Inflammatory macrophage treated with lipopolysaccharide for 4 hours (primary cell): ENCODE measurements around the gene TAC4.
A peak's percentile ranks its signal among the peaks of the same experiment; 100 is the strongest.

Experiments used
- DNase-seq: peaks from one replicate; pipeline ENCODE4 v3.0.0-alpha.2; 2020

Gene TAC4, protein sequence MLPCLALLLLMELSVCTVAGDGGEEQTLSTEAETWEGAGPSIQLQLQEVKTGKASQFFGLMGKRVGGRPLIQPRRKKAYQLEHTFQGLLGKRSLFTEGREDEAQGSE

DNA sequence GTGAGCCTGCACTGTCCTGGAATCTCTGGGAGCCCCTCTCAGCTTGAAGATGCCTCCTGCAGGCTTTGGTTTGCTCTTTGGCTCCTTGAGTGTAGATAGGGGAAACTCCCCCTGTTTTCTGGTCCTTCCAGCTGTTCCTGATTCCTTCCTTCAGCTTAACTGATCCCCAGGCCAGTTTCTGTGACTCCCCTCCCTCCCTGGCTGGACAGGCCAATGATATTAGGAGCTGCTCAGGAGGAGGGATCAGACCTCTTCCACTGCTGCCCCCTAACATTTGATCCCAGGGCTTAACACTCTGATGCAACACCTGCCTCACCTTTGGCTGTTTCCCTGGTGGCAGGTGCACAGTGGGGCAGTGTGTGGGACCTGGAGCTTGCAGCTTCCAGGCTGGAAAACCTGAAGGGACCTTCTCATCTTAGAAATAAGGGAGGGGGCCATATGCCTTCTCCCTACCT is at the start of gene TAC4:
TSS of gene TAC4 (minus strand) at position 51 of the 455 bp plus-strand sequence. CDS start 52 bp downstream, outside the sequence.
- DNase-seq, result no peak

DNA sequence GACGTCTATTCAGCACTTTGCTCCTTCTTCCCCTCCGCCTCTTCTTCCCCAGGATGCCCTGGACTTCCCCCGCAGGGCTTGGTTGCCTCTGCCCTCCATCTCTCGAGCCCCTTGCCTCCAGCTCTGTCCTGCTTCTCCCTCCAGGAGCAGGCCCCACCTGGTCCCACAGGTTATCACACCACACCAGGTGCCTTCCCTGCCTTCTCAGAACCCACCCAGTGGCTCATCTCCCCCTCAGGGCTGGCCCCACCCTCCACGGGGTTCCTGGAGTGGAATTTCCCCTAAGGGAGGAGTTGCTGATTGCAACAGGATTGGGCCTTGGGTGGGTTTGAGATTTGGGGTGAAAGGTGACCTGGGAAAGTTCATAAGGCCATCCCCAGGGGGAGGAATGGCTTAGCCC is 49.0 kb upstream of the TAC4 start:
- no peak for DNase-seq

DNA sequence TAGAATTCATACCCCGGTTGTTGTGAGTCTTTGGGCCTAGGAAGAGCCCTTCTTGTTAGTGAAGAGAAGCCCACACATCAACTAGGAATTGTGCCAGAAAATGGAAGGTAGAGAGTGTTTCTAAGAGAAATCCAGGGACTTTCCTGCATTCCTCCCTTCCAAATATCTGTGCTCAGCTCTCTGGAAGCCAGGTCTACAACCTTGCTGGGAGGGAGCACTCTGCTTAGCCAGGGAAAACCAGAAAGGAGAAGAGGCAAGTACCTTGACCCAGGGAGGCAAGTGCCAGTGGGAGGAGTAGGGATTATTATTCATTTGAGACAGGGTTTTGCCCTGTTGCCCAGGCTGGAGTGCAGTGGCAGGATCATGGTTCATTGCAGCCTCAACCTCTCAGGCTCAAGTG is 48.4 kb upstream of the TAC4 start:
- DNase-seq, result no peak

DNA sequence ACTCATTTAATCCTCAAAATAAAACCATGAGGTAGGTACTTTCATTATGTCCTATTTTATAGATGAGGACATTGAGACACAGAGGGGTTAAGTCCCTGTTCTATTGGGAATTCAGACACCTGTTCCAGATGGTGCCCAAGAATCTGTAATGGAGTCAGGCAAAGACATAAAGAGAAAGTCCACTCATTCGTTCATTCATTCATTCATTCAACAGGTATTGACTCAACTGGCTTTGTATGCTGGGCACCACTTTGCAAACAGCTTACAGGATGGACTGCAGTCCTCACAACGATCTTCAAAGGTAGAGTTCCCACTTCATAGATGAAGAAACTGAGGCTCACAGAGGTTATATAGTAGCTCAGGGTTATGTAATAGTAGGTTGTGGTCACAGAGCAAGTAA is 47.9 kb upstream of the TAC4 start:
- no peak for DNase-seq

DNA sequence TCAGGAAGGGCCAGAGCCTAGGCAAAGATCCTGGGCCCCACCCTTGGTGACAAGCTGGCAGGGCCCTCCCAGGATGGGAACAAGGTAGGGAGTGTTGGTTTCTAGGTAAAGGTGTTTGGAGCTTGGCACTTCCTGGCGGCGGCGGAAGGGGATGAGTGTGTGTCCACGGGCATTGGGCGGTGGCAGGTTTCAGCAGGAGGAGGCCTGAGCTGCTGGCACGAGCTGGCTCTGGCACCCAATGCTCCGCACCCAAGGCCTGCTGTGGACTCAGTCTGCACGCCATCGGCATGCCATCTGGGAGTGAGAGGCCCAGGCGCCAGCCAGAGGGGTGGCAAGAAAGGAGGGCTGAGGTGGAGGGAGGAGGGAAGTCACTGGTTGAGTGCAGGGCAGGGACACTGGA is 46.9 kb upstream of the TAC4 start:
- no peak for DNase-seq

DNA sequence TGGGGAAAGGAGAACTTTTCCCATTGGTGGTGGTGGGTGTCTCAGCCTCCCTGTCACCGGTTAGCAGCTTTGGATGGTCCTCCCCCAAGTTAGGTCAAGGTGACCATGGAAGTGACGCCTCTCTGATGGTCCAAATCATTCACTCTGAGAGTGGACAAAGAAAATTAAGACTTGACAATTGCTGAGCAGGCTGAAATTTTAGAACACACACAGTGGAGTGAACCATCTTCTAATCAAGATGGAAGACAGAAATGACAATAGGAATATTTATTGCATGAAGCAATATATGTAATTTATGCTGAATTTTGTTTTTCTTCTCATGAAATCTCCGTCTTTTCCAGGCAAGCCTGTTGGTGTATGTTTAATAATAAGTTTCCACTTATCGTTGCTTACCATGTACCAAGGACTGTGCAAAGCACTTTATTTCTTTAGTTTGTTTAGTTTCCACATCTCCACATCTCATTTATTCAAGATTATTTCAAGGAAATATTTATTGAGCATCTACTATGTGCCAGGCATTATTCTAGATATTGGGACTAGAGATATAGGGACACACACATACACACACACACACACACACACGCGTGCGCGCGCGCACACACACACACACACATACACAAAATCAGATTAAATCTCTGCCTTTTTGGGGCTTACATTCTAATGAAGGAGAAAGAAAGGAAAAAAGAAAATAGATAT is 44.0 kb upstream of the TAC4 start:
- no peak for DNase-seq

DNA sequence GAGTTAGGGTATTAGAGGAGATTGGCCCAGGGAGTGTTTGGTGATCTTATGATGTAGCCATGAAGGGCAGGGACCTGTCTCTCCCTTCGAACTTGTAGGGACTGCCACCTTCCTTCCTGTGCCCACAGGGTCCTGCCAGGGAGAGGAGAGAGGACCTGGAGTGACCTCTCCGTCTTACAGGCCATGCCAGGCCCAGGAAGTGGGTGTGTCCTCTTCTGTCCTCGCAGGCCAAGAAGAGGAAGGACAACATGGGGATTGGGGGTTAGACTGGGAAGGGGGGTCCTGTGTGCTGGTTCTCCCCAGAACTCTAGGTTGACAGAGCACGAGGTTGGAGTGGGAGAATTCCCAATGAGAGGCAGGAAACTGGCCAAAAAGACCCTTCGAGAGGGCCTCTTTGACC is 43.4 kb upstream of the TAC4 start:
- peak; percentile 34 for DNase-seq

DNA sequence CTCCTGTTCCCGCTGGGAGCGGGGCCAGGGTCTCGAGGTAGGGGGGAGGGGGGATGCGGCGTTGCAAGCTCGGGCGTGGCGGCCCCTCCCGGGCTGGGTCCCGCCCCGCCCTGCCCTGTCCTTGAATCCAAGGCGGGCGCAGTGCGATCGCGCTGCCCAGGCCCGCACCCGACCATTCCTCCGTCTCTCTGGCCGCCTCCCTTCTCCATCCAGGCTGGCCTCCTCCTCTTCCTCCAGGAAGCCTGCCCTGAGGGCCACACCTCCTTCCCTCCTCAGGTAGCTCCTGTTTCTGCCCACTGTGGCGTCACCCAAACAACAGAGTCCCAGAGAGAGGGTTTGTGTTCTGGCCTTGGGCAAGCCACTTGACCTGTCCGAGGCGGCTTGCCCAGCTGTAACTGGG is 43.0 kb upstream of the TAC4 start:
- DNase-seq, result no peak

DNA sequence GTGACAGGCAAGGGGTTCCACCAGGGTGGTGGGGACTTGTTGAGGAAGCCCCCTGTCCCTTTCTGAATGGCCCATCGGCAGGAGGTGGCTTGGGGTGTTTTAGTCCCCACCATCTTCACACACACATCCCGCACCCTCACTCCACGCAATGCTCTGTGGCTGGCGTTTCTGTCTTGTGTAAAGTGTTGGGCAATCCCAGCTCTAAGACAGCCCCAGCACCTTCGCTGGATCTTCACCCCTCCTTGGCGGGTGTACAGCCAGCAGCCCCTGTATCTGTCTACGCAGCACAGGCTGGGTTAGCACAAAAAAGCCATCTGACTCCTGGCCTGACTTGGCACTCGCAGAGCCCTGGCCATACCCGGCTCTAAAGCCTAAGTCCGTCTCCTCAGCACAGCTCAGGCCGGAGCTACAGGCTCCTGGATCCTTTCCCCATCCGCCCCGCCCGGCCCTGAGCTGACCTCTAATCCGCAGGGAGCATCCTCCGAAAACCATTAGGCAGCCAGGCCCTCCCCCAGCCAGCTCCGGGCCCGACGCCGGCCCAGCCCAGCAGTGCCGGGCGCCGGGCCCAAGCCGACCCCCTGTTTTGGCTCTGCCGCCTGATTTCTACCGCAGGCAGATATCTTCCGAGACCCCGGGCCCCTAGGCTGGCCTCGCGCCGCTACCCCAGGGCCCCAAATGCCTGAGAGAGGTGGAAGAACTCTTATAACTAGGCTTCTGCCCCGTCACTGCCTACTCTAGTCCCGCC is 42.4 kb upstream of the TAC4 start:
- no peak for DNase-seq

DNA sequence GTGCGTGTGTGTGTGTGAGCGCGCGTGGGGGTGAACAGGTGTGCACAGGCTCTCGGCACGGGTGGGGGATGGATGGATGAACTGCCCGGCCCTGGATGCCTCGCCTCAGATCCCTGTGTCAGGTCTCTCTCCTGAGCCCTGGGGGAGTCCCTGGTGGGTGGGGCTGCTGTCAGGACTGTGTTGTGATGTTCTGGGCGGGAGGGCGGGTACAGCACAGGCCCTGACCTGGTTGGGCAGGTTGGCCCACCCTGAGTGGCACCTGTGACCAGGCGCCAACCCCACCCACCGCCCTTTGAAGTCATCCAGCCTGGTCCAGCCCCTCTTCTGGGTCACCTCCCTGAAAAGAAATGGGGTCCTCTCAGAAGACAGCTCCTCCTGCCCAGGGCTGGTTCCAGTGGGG is 41.6 kb upstream of the TAC4 start:
- no peak for DNase-seq

DNA sequence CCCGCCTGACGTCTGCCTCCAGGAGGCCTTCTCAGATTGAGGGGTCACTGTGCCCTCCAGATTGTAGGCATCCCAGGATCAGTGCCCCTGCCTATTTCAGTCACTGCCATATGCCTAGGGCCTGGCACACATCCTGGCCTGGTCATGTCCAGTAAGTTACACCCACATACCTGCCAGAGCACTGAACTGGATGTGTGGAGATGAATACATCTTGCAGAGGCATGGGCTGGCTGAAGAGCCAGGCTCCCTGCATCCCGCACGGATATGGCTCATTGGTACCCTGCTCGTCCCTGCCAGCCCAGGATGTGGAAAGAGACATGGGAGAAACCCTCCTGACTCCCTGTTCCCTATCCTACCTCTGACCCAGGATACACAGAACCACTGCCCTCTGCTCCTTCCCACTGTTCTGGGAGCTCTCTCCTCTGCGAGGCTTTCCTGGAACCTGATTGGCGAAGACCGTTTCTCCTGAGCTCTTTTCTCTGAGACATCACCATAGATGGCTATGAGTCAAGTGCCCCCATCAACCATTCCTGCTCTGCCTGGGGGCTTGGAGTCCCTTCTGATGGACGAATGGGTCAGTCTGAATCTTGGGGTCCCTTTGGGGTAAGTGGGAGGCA is 40.0 kb upstream of the TAC4 start:
- no peak for DNase-seq

DNA sequence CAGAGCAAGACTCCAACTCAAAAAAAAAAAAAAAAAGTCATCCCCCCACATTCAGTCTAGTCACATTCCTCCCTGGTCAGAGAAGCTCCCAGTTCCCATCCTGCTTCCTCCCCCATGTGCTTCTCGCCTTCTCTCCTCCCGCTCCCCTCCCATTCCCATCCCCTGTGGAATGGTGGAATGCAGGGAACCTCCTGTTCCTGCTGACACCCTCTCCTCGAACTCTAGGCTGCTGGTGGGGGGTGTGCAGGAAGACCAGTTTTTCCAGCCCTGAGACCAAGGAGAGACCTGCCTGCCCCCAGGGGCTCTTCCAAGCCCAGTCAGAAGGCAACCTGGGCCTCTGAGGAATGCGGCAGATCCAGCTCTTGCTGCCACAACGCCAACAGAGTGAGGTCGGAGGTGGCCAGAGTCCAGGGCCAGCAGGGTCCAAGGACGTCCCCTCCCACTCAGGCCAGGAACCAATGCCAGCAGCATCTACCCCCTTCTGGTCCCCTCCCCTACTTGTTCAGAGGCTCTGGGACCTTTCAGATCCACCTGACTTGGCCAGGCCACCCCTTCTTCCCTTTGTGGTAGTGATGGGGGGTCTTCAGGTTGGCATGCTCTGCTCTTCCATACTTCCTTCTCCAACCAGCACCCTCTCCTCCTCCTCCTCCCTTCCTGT is 39.3 kb upstream of the TAC4 start:
- DNase-seq, result no peak

DNA sequence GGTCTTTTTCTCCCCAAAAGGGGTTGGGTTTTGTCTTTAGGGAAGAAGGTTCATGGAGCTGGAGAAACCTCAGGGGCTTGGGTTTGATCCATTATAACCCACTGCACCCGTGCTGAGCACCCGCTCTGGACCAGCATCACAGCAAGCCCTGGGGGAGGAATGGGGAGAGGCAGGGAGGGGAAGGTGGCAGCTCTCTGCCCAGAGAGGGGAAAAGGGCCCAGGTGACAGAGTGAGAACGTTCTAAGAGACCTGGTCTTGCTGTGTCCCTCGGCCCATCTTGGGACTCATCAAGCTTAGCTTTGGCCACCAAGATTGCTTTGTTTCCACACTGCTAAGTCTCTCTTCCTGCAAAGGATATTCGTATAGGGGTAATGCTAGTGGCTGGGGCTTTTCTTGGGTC is 38.2 kb upstream of the TAC4 start:
- no peak for DNase-seq

DNA sequence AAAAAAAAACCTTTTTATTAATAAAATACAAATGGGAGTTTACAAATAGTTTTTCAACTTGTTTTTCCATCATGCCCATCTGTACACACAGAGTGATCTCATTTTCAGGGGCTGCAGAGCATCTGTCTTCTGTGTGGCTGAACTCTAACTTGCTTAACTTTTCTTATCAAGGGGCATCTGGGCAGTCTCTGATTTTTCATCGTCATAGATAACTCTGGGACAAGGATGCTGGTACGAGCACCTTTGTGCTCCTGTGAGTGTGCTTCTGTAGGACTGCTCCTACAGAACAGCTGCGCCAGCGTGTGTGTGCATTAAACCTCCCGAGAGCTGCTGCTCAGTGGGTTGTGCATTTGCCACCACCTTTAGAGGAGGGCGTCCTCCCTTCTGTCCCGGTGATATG is 34.6 kb upstream of the TAC4 start:
- no peak for DNase-seq

DNA sequence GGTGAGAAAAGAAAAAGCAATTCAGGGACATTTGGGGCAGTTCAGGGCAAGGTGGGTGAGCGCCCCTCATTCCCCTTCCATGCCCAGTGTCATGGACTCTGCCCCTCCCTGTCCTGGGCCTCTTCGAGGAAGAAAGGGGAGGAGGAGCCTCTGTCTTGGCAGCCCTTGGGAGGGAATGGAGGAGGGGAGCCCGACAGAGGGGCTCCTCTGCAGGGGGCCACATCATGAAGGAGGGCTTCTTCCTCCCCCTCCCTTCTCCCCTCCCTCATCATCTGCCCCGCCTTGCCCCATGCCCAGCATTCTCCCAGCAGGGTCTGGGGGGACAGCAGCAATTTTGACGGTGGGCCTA is 33.2 kb upstream of the TAC4 start:
- no peak for DNase-seq

DNA sequence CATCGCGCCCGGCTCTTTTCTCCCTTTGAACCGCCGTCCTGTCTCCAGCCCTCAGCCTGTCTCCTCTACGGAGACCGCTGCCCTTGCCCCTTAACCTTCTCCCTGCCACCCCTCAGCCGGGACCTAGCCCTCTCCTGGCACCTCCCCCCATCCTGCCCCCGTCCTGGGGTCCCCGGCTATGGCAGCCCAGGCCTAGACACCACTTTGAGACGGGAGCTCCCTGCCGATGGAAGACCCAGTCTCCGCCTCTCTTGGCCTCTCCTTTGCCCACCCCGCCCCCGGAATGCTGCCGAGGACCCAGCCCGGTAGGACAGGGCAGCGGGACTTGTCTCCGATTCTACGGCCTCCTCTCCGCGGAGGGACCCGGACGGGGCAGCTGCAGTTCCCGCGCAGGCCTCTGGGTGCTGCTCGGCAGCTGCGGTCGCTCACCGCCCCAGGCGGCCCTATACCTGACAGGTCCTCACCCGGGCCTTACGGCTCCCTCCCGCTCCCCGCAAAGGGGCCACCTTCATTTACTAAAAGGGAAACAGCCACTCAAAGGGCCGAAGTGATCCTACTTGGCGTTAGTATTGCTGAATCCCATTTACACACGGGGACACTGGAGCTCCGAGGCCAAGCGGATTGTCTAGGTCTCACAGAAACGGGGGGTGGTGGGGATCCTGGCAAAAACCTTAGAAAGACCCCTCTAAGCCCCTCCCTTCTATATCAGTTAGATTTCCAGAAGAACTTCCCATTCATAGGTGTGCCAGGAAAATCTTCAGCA is 32.6 kb upstream of the TAC4 start:
- peak; percentile 60 for DNase-seq

DNA sequence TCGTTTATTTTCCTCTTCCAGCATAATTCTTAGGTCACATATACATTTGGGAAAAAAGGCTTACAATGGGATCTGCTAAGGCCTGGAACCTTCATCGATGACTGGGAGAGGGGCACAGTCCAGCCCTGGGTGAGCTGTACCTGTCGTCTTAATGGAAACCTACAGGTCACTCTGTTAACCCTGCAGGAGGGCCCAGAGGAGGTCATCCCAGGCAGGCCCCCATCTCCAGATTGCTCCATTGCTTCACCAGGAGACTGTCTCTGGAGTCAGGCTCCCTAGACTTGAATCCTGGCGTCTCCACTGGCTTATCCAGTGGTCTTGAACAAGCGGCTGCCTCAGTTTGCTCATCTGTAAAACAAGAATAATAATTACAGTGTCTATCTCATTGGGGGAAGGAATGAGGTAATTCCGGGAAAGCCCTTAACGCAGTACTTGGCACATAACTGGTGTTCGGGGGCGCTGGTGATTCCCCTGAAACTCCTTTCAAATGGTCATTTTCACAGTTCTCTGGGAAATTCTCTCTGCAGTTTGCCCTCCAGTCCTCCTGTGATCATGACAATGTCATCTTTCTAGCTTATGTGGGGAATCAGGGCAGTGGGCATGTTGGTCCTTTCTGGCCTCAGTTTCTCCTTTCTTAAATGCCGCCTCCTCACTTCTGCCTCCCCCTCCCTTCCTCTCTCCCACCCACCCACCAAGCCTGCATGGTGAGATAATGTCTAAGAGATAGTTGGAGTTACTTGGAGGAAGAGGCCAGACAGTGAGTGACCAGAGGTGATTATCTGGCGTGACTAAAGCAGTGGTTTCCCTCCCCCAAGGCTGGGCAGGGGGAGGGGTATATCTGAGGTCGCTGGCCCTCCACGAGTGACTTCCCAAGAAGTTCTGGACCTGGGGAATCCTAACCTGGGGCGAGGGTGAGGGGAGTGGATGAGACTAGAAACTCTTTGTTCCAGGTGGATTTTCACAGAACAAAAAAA is 31.3 kb upstream of the TAC4 start:
- DNase-seq, result peak; percentile 14

DNA sequence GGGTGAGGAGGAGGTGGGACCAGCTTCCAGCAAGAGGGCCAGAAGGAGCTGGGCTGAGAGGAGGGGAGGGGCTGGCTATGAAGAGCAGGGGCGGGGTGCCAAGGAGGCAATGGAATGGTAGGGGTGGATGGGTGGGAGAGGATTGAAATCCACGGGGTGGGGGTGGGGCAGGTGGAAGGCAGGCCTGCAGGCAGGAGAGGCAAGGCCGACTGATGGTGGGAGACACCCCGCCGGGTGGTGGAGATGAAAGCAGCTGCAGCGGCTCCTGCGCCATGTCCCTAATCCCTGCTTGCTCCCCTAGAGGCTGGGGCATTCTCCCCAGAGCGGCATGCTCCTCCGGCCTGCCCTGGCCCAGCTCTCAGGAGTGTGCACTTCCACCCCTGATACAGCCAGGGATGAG is 27.8 kb upstream of the TAC4 start:
- no peak for DNase-seq

DNA sequence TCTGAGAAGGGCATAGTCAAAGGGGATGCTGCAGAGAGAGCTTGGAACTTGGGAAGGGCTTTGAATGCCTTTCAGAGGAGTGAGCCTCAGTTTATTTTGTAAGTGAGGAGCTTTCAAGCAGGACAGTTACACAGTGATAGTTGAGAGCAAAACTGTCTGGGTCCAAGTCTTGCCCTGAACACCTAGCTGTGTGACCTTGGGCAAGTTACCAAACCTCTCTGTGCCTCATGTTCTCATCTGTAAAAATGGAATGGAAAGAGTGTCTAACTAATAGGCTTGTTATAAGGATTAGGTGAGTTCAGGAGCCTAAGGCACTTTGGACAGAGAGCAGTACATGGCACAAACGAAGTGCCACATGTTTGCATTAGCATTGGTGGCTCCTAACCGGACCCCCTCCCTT is 27.0 kb upstream of the TAC4 start:
- DNase-seq, result no peak

DNA sequence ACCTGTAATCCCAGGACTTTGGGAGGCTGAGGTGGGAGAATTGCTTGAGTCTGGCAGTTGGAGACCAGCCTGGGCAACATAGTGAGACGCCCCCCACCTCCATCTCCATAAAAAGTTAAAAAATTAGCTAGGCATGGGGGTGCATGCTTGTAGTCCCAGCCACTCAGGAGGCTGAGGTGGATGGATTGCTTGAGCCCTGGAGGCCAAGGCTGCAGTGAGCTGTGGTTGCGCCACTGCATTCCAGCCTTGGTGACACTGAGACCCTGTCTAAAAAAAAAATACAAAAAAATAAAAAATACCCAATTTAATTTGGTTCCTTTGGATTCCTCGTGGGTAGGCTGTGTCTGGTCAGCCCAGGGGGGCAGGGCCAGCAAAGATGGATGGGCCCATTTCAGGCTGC is 26.1 kb upstream of the TAC4 start:
- DNase-seq, result no peak

DNA sequence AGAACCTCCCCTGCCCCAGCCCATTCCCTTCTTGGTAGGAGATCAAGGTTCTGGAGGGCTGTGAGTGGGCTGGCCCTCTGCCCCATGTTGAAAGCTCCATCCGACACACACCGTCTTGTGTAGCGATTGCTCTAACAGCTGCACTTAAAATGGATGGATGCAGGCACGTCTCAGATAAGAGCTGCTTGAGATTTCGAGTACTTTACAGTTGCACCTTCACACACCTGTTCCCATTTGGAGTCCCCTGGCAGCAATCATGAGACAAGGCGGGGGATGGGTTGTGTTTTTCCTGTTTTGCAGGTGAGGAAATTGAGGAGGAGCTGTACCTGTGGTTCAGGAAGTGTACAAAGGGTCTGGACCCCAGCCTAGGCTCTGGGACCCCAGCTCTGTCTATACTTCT is 25.6 kb upstream of the TAC4 start:
- DNase-seq, result no peak
